GM23338 (cell line): ENCODE measurements around the gene CDH18. TPM values are rescaled to one million over a fixed set of nuclear protein-coding genes. Genes with fewer than 3 reads are reported as not detected.

Experiments
- ATAC-seq: fragments of 200-7000 bp; cut with Tn5 transposase; 3 replicates; pipeline ENCODE4 v1.9.1; 2020
- DNase-seq: peaks from one replicate; pipeline ENCODE4 v3.0.0-alpha.2; 2015; ENCODE audit warnings: low spot score
- H2AFZ ChIP-seq: fragments of 200-600 bp; sonication (generic); 2 replicates; pipeline ENCODE4 v1.8.0; 2016; ENCODE audit warnings: antibody characterized with exemption, mild to moderate bottlenecking, moderate library complexity
- H3F3A ChIP-seq: fragments of 200-600 bp; sonication (generic); replicated peaks from 2 replicates; pipeline ENCODE4 v1.8.0; 2017; ENCODE audit warnings: antibody characterized with exemption, mixed run types, low read depth
- H3K27ac ChIP-seq: fragments of 200-600 bp; sonication (generic); 2 replicates; pipeline ENCODE4 v1.6.1; 2016; ENCODE audit warnings: low read depth
- H3K27me3 ChIP-seq: fragments of 200-600 bp; sonication (generic); 2 replicates; pipeline ENCODE4 v1.8.0; 2016; ENCODE audit warnings: mild to moderate bottlenecking, mixed run types, moderate library complexity; ENCODE audit not compliant: insufficient read depth
- H3K36me3 ChIP-seq: fragments of 200-600 bp; sonication (generic); 2 replicates; pipeline ENCODE4 v1.8.0; 2016; ENCODE audit warnings: mild to moderate bottlenecking; ENCODE audit not compliant: insufficient read depth
- H3K4me1 ChIP-seq: fragments of 200-600 bp; sonication (generic); 2 replicates; pipeline ENCODE4 v1.8.0; 2016; ENCODE audit warnings: mild to moderate bottlenecking, moderate library complexity; ENCODE audit not compliant: insufficient read depth
- H3K4me2 ChIP-seq: fragments of 200-600 bp; sonication (generic); 2 replicates; pipeline ENCODE4 v1.7.1; 2017; ENCODE audit warnings: mixed run types
- H3K4me3 ChIP-seq: fragments of 200-600 bp; sonication (generic); 2 replicates; pipeline ENCODE4 v1.6.1; 2016; ENCODE audit warnings: mixed run types
- H3K79me2 ChIP-seq: fragments of 200-600 bp; sonication (generic); replicated peaks from 2 replicates; pipeline ENCODE4 v1.8.0; 2017; ENCODE audit warnings: mild to moderate bottlenecking; ENCODE audit not compliant: insufficient read depth
- H3K9me2 ChIP-seq: fragments of 200-600 bp; sonication (generic); 2 replicates; pipeline ENCODE4 v1.8.0; 2017; ENCODE audit not compliant: insufficient read depth
- H4K20me1 ChIP-seq: fragments of 200-600 bp; sonication (generic); replicated peaks from 2 replicates; pipeline ENCODE4 v1.8.0; 2017; ENCODE audit warnings: mild to moderate bottlenecking; ENCODE audit not compliant: insufficient read depth
- H3K27ac Mint-ChIP-seq: 2 replicates; pipeline ENCODE4 v1.8.0; 2020; ENCODE audit warnings: inconsistent platforms, mild to moderate bottlenecking, moderate library complexity, mixed read lengths
- H3K27me3 Mint-ChIP-seq: 3 replicates; pipeline ENCODE4 v1.8.0; 2022; ENCODE audit warnings: low read depth, mild to moderate bottlenecking, moderate library complexity, mixed read lengths, inconsistent platforms; ENCODE audit not compliant: insufficient read depth, poor library complexity
- H3K36me3 Mint-ChIP-seq: 3 replicates; pipeline ENCODE4 v1.8.0; 2021; ENCODE audit warnings: low read depth, mild to moderate bottlenecking, inconsistent platforms, moderate library complexity, mixed read lengths
- H3K4me1 Mint-ChIP-seq: 3 replicates; pipeline ENCODE4 v1.8.0; 2020; ENCODE audit warnings: mild to moderate bottlenecking, inconsistent platforms, mixed read lengths
- H3K4me3 Mint-ChIP-seq: 3 replicates; pipeline ENCODE4 v1.8.0; 2021; ENCODE audit warnings: moderate library complexity, mild to moderate bottlenecking, inconsistent platforms, mixed read lengths
- H3K9me3 Mint-ChIP-seq: 3 replicates; pipeline ENCODE4 v1.8.0; 2020; ENCODE audit warnings: moderate library complexity, mild to moderate bottlenecking, inconsistent platforms, mixed read lengths
- CREB1 ChIP-seq: fragments of 250-450 bp; sonication (Bioruptor Pico); IDR thresholded peaks from 2 replicates; pipeline ENCODE4 v1.5.0; 2020; ENCODE audit warnings: low read depth, mild to moderate bottlenecking, moderate library complexity
- CTCF ChIP-seq, 2 experiments: fragments of 200-600 bp in 1 of 2; sonication (generic) in 1 of 2; conservative IDR thresholded peaks; 2 replicates each; pipeline versions ENCODE4 v1.5.1 to v1.6.1; 2016 to 2017; ENCODE audit warnings: antibody characterized with exemption in 2 of 2, low read depth in 2 of 2, mild to moderate bottlenecking in 2 of 2, moderate library complexity in 1 of 2
- EZH2phosphoT487 ChIP-seq: fragments of 200-600 bp; sonication (generic); IDR thresholded peaks from one replicate; pipeline ENCODE4 v1.8.1; 2018; ENCODE audit warnings: antibody characterized with exemption; ENCODE audit not compliant: unreplicated experiment
- JUNB ChIP-seq: IDR thresholded peaks from one replicate; pipeline ENCODE4 v1.6.1; 2016; ENCODE audit warnings: antibody characterized with exemption; ENCODE audit not compliant: unreplicated experiment
- NANOG ChIP-seq: IDR thresholded peaks from 2 replicates; pipeline ENCODE4 v1.6.1; 2016; ENCODE audit warnings: antibody characterized with exemption, borderline replicate concordance
- REST ChIP-seq: IDR thresholded peaks from one replicate; pipeline ENCODE4 v1.6.1; 2018; ENCODE audit warnings: antibody characterized with exemption; ENCODE audit not compliant: unreplicated experiment
- ZNF114 ChIP-seq: fragments of 250-450 bp; sonication (Bioruptor Pico); IDR thresholded peaks from 2 replicates; pipeline ENCODE4 v1.5.0; 2020; ENCODE audit warnings: mild to moderate bottlenecking, moderate library complexity
- ZNF331 ChIP-seq: fragments of 250-450 bp; sonication (Bioruptor Pico); IDR thresholded peaks from 2 replicates; pipeline ENCODE4 v1.5.0; 2020; ENCODE audit warnings: low read depth, mild to moderate bottlenecking, moderate library complexity
- ZNF462 ChIP-seq: fragments of 250-450 bp; sonication (Bioruptor Pico); IDR thresholded peaks from 2 replicates; pipeline ENCODE4 v1.5.0; 2020; ENCODE audit warnings: mild to moderate bottlenecking, moderate library complexity
- polyA plus RNA-seq: library from polyadenylated mRNA; unstranded; fragments of >200 nt; fragmentation: Nextera tagmentation; extraction: Ambion mirVana; gene quantifications from 2 replicates; pipeline ENCODE4 v1.2.1, GENCODE V29; 2016
- total RNA-seq: library from RNA; depleted of rRNA; stranded (reverse); fragments of >200 nt; shearing (Covaris generic); gene quantifications from 2 replicates; pipeline ENCODE4 v1.2.3, GENCODE V29; 2014

The CDH18 gene
- total and polyA plus RNA-seq, 2 experiments from 2014 or later = 1.3 TPM; not detected in 1

DNA sequence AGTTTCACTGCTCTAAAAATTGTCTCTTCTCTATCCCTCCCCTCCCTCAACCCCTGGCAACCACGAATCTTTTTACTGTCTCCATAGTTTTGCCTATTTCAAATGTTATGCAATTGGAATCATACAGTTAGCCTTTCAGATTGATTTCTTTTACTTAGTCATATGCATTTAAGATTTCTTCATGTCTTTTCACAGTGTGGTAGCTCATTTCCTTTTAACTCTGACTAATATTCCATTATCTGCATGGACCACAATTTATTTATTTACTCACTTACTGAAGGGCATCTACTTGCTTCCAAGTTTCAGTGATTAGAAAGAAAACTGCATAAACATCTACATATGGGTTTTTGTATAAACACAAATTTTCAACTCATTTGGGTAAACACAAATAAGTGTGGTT, 372.3 kb downstream of the CDH18 start:
- Histone ChIP-seq H3K4me1 (no peaks in the 10 kb centered on the region), H3K27me3 (no peaks in the 10 kb centered on the region), H3K4me3 (no peak overlapping the region), H3K79me2 (no peaks in the 10 kb centered on the region), H3K36me3 (no peaks in the 10 kb centered on the region), H2AFZ (no peak overlapping the region), H3K9me2 (no peaks in the 10 kb centered on the region), H3K27ac (no peak overlapping the region), H3F3A (no peaks in the 10 kb centered on the region), H4K20me1 (no peaks in the 10 kb centered on the region), H3K4me2 (no peak overlapping the region)
- ATAC-seq (no peak), DNase-seq (no peak)
- Mint-ChIP-seq H3K4me1 (no peaks in the 10 kb centered on the region), H3K9me3 (no peaks in the 10 kb centered on the region), H3K36me3 (no peaks in the 10 kb centered on the region), H3K27me3 (no peaks in the 10 kb centered on the region), H3K4me3 (no peak overlapping the region), H3K27ac (no peak overlapping the region)
- TF ChIP-seq NANOG (no peak), ZNF114 (CRISPR knock-in tag) (no peak), CREB1 (CRISPR knock-in tag) (no peak), ZNF331 (CRISPR knock-in tag) (no peak), EZH2phosphoT487 (no peak), CTCF (conservative IDR thresholded peaks at IDR 0.05; ENCODE audit: low read depth in 2 of 2) (no peak), JUNB (no peak)

GRCh38 chr5:19615071-19615470, 372.9 kb downstream of the CDH18 start:
- Histone ChIP-seq H2AFZ (no peak overlapping the region; the same call in 1 of the 2 replicates), H3F3A (no peaks in the 10 kb centered on the region), H3K4me1 (no peaks in the 10 kb centered on the region), H3K9me2 (no peaks in the 10 kb centered on the region), H3K4me2 (no peak overlapping the region), H3K4me3 (no peak overlapping the region), H3K36me3 (no peaks in the 10 kb centered on the region), H3K79me2 (no peaks in the 10 kb centered on the region), H4K20me1 (no peaks in the 10 kb centered on the region), H3K27ac (no peak overlapping the region), H3K27me3 (no peaks in the 10 kb centered on the region)
- Mint-ChIP-seq H3K9me3 (no peaks in the 10 kb centered on the region), H3K27ac (no peak overlapping the region), H3K27me3 (no peaks in the 10 kb centered on the region), H3K4me1 (no peaks in the 10 kb centered on the region), H3K36me3 (no peaks in the 10 kb centered on the region), H3K4me3 (no peak overlapping the region)
- DNase-seq (no peak), ATAC-seq (no peak)
- no peak for TF ChIP-seq NANOG
- TF ChIP-seq ZNF331 (CRISPR knock-in tag) = no peak
- no peak for TF ChIP-seq EZH2phosphoT487
- TF ChIP-seq ZNF462 (CRISPR knock-in tag) = no peak
- TF ChIP-seq JUNB = no peak
- no peak for TF ChIP-seq CREB1 (CRISPR knock-in tag)
- no peak for TF ChIP-seq ZNF114 (CRISPR knock-in tag)
- no peak for TF ChIP-seq REST
